Psoas muscle (tissue), 8 donors: ENCODE measurements around the gene ABCA10. TPM values are rescaled to one million over a fixed set of nuclear protein-coding genes. Genes with fewer than 3 reads are reported as not detected.

ENCODE experiments used
- ATAC-seq, 4 donors: fragments of 200-7000 bp; cut with Tn5 transposase; one replicate each; pipeline ENCODE4 v1.9.1; 2020; ENCODE audit warnings: moderate library complexity in 3 of 4, mild to moderate bottlenecking in 2 of 4
- DNase-seq, 2 donors: peaks; one replicate each; pipeline ENCODE4 v3.0.0-alpha.2; 2020
- H3K27ac ChIP-seq: fragments of 200-600 bp; one replicate; pipeline ENCODE4 v1.8.0; 2022
- H3K27me3 ChIP-seq, 3 donors: fragments of 200-600 bp in 1 of 3; one replicate each; pipeline versions ENCODE4 v1.6.1 to v1.8.0; 2013 to 2022; ENCODE audit warnings: low read length in 2 of 3, mild to moderate bottlenecking in 2 of 3, moderate library complexity in 1 of 3; ENCODE audit not compliant: insufficient read depth in 3 of 3
- H3K36me3 ChIP-seq, 2 donors: fragments of 200-600 bp in 1 of 2; one replicate each; pipeline versions ENCODE4 v1.6.1 to v1.8.0; 2013 to 2022; ENCODE audit warnings: low read depth in 1 of 2, mild to moderate bottlenecking in 1 of 2, moderate library complexity in 1 of 2; ENCODE audit not compliant: insufficient read depth in 1 of 2
- H3K4me1 ChIP-seq: fragments of 200-600 bp; one replicate; pipeline ENCODE4 v1.8.0; 2022
- H3K4me3 ChIP-seq: fragments of 200-600 bp; one replicate; pipeline ENCODE4 v1.8.0; 2022; ENCODE audit warnings: mild to moderate bottlenecking
- H3K9me3 ChIP-seq: fragments of 200-600 bp; one replicate; pipeline ENCODE4 v1.8.0; 2022
- CTCF ChIP-seq: fragments of 200-600 bp; IDR thresholded peaks from one replicate; pipeline ENCODE4 v1.8.0; 2022; ENCODE audit warnings: antibody characterized with exemption
- WGBS, 3 donors: extraction: QIAGEN DNeasy Blood & Tissue Kit; methylation state at CpG; one replicate each; pipeline versions ENCODE4 v1.1.6 to v1.1.7; 2013; 5-methylcytosine and 5-hydroxymethylcytosine counted together
- intact Hi-C, 2 donors: fragments of 100-400 bp; cut with DNase I; formaldehyde crosslinking; loops; one replicate each; pipeline versions ENCODE4 v1.11.0 to v1.14.2; 2022
- polyA plus RNA-seq, 3 donors: library from polyadenylated mRNA; stranded (reverse); fragments of 200-250 nt; gene quantifications; one replicate each; pipeline ENCODE4 v1.2.3, GENCODE V29; 2013
- total RNA-seq, 4 donors: library from RNA; stranded (reverse); fragmentation: NEBNext Ultra II Directional in 2 of 4; extraction: Animal tissue kit (Norgen Biotek cat#: 25700) in 2 of 4; gene quantifications; one replicate each; pipeline versions ENCODE4 v1.2.1 to v1.2.4, GENCODE V29; 2021 to 2023
- donor health status: healthy with polysubstance abuse.
- donor health status: DM: no; HTN: no; CAD: no; lungs with moderate emphysema.
- donor health status: Bipolar disorder and iron deficiency.
- donor health status: healthy.
- donor health status: DM: yes; HTN: yes; CAD: no.
- donor health status: DM: no; HTN: no; CAD: no.
- donor health status: DM: no; HTN: no; CAD: no.
- donor health status: DM: yes; HTN: yes; CAD: no.

The ABCA10 gene
- total and polyA plus RNA-seq, 7 donors: 1.4 to 9.6 (median 5.0) TPM

GRCh38 chr17:69235338-69236058, 6.9 kb upstream of the ABCA10 start:
- Histone ChIP-seq H3K9me3 (peaks cover 12% of the 10 kb centered on the region), H3K27ac (no peak overlapping the region), H3K36me3 (peaks cover 0 to 23% of the 10 kb centered on the region in 2 donors), H3K4me3 (no peak overlapping the region), H3K27me3 (no peaks in the 10 kb centered on the region), H3K4me1 (no peaks in the 10 kb centered on the region)
- intact Hi-C loops: loop anchor here (5.0 to 10.0 kb wide), 2 partner anchors 458 to 461 kb away; no protein-coding TSS in a partner anchor
- TF ChIP-seq CTCF: peak; percentile 58
- peak; percentile 67 to 80 for DNase-seq
- 20 to 35% (median 30%) methylated on average over 1 of the region's 1 CpG for WGBS, 3 donors
- ATAC-seq: peak; percentile 39 to 74 (median 66)

GRCh38 chr17:69232650-69233049, 4.0 kb upstream of the ABCA10 start:
- ATAC-seq: no peak
- intact Hi-C loops: loop anchor here in 1 of 2 donors (10.0 kb wide), 1 partner anchor 458 kb away; no protein-coding TSS in a partner anchor

GRCh38 chr17:69231521-69231920, 2.9 kb upstream of the ABCA10 start:
- no peak overlapping the region for H3K27ac ChIP-seq
- TF ChIP-seq CTCF: no peak
- H3K4me3 ChIP-seq: no peak overlapping the region
- H3K36me3 ChIP-seq: no peaks in the 10 kb centered on the region
- 75 to 91% (median 76%) methylated on average over 1 of the region's 1 CpG for WGBS, 3 donors
- peaks cover 12% of the 10 kb centered on the region for H3K9me3 ChIP-seq
- ATAC-seq: no peak
- no peaks in the 10 kb centered on the region for H3K27me3 ChIP-seq
- no peak for DNase-seq
- intact Hi-C loops: loop anchor here in 1 of 2 donors (10.0 kb wide), 1 partner anchor 457 kb away; no protein-coding TSS in a partner anchor
- H3K4me1 ChIP-seq: no peaks in the 10 kb centered on the region

More at GRCh38 chr17:69232650-69233049, 4.0 kb upstream of the ABCA10 start:
- Histone ChIP-seq H3K9me3 (peaks cover 12% of the 10 kb centered on the region), H3K27ac (no peak overlapping the region), H3K27me3 (no peaks in the 10 kb centered on the region), H3K36me3 (no peaks in the 10 kb centered on the region), H3K4me3 (no peak overlapping the region), H3K4me1 (no peaks in the 10 kb centered on the region)
- TF ChIP-seq CTCF: no peak
- no peak for DNase-seq

- peaks cover 12% of the 10 kb centered on the region for H3K9me3 ChIP-seq
- ATAC-seq (peak in 1 of 4 donors; percentile 6), DNase-seq (no peak)
- H3K36me3 ChIP-seq: peaks cover 0 to under 1% of the 10 kb centered on the region in 2 donors
- 84 to 95% (median 85%) methylated on average over 3 of the region's 3 CpGs for WGBS, 3 donors
- H3K27me3 ChIP-seq: no peaks in the 10 kb centered on the region
- intact Hi-C loops: loop anchor here in 1 of 2 donors (10.0 kb wide), 1 partner anchor 456 kb away; no protein-coding TSS in a partner anchor
- no peak for TF ChIP-seq CTCF
- no peak overlapping the region for H3K4me3 ChIP-seq
- no peaks in the 10 kb centered on the region for H3K4me1 ChIP-seq
- no peak overlapping the region for H3K27ac ChIP-seq
These were observed 2.3 kb upstream of the ABCA10 start for GRCh38 chr17:69230939-69231338.
